ENCODE data around the gene MT1E. TPM values are rescaled to one million over a fixed set of nuclear protein-coding genes. Genes with fewer than 3 reads are reported as not detected.

Gene MT1E
- total and polyA plus RNA-seq, 2 of the 13 experiments (the other 11 are each of a cell fraction or from before 2014, with no cell fraction given): 110 to 1,072 TPM

DNA sequence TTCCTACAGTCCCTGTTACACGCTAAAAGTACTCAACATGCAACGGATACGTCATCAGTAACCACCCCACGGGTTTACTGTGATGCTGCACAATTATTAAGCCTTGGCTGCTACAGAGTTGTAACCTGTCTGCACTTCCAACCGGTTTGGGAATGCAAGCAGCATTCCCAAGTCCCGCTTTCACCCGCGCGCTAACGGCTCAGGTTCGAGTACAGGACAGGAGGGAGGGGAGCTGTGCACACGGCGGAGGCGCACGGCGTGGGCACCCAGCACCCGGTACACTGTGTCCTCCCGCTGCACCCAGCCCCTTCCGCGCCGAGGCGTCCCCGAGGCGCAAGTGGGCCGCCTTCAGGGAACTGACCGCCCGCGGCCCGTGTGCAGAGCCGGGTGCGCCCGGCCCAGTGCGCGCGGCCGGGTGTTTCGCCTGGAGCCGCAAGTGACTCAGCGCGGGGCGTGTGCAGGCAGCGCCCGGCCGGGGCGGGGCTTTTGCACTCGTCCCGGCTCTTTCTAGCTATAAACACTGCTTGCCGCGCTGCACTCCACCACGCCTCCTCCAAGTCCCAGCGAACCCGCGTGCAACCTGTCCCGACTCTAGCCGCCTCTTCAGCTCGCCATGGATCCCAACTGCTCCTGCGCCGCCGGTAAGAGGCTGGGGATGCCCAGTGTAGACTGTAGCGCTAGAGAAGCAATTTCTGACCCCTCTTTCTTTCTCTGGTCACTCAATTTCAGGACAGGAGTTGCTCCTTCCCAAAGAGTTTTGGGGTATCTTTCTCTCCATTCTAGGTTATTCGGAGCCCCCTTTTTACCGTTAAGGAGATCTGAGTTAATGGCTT lies 17.3 kb upstream of the MT1E start, which contains the start of gene MT2A (continued):
- TF ChIP-seq, protein P1, sequence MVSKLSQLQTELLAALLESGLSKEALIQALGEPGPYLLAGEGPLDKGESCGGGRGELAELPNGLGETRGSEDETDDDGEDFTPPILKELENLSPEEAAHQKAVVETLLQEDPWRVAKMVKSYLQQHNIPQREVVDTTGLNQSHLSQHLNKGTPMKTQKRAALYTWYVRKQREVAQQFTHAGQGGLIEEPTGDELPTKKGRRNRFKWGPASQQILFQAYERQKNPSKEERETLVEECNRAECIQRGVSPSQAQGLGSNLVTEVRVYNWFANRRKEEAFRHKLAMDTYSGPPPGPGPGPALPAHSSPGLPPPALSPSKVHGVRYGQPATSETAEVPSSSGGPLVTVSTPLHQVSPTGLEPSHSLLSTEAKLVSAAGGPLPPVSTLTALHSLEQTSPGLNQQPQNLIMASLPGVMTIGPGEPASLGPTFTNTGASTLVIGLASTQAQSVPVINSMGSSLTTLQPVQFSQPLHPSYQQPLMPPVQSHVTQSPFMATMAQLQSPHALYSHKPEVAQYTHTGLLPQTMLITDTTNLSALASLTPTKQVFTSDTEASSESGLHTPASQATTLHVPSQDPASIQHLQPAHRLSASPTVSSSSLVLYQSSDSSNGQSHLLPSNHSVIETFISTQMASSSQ (IDR thresholded peaks at IDR 0.05; ENCODE audit: low read depth): no peak
- TF ChIP-seq, protein P1 (CRISPR knock-in tag; IDR thresholded peaks at IDR 0.05; ENCODE audit: borderline replicate concordance): peak; percentile 37; the same call in 1 of the 2 replicates
- TF ChIP-seq, protein P2, sequence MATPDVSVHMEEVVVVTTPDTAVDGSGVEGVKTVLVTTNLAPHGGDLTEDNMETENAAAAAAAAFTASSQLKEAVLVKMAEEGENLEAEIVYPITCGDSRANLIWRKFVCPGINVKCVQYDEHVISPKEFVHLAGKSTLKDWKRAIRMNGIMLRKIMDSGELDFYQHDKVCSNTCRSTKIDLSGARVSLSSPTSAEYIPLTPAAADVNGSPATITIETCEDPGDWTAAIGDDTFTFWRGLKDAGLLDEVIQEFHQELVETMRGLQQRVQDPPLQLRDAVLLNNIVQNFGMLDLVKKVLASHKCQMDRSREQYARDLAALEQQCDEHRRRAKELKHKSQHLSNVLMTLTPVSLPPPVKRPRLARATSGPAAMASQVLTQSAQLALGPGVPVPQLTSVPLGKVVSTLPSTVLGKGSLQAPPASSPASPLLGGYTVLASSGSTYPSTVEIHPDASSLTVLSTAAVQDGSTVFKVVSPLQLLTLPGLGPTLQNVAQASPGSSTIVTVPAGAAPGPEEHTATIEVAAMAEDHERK (CRISPR knock-in tag; IDR thresholded peaks at IDR 0.05; ENCODE audit: low read depth): no peak
- TF ChIP-seq ZNF616 (CRISPR knock-in tag; IDR thresholded peaks at IDR 0.05; ENCODE audit: low read depth) (peak; percentile 72), SMAD1 (CRISPR knock-in tag; IDR thresholded peaks at IDR 0.05; ENCODE audit: borderline replicate concordance, low read depth) (no peak), ZNF24 (IDR thresholded peaks at IDR 0.05) (no peak), ZNF672 (CRISPR knock-in tag; IDR thresholded peaks at IDR 0.05) (peak; percentile 36; the same call in 1 of the 2 replicates), RFXAP (CRISPR knock-in tag; IDR thresholded peaks at IDR 0.05; ENCODE audit: borderline replicate concordance) (peak; percentile 92; the same call in 1 of the 2 replicates), TRIM24 (CRISPR knock-in tag; IDR thresholded peaks at IDR 0.05) (no peak), MXI1 (IDR thresholded peaks at IDR 0.05; ENCODE audit: borderline replicate concordance, low read depth, low read length) (peak; percentile 96; the same call in 2 of the 3 replicates), ZBTB7A (CRISPR knock-in tag; IDR thresholded peaks at IDR 0.05) (peak; percentile 61), NFIC (IDR thresholded peaks at IDR 0.05; ENCODE audit: low read length) (no peak)
- TF ChIP-seq, protein P3, sequence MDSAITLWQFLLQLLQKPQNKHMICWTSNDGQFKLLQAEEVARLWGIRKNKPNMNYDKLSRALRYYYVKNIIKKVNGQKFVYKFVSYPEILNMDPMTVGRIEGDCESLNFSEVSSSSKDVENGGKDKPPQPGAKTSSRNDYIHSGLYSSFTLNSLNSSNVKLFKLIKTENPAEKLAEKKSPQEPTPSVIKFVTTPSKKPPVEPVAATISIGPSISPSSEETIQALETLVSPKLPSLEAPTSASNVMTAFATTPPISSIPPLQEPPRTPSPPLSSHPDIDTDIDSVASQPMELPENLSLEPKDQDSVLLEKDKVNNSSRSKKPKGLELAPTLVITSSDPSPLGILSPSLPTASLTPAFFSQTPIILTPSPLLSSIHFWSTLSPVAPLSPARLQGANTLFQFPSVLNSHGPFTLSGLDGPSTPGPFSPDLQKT (CRISPR knock-in tag; IDR thresholded peaks at IDR 0.05; ENCODE audit: borderline replicate concordance): no peak
- TF ChIP-seq, protein P4, sequence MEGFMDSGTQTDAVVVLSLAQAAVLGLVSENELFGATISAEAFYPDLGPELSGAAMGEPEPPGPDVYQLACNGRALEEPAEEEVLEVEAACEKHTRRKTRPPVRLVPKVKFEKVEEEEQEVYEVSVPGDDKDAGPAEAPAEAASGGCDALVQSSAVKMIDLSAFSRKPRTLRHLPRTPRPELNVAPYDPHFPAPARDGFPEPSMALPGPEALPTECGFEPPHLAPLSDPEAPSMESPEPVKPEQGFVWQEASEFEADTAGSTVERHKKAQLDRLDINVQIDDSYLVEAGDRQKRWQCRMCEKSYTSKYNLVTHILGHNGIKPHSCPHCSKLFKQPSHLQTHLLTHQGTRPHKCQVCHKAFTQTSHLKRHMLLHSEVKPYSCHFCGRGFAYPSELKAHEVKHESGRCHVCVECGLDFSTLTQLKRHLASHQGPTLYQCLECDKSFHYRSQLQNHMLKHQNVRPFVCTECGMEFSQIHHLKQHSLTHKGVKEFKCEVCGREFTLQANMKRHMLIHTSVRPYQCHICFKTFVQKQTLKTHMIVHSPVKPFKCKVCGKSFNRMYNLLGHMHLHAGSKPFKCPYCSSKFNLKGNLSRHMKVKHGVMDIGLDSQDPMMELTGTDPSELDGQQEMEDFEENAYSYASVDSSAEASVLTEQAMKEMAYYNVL (CRISPR knock-in tag; IDR thresholded peaks at IDR 0.05; ENCODE audit: borderline replicate concordance): peak; percentile 86
- TF ChIP-seq, protein P5, sequence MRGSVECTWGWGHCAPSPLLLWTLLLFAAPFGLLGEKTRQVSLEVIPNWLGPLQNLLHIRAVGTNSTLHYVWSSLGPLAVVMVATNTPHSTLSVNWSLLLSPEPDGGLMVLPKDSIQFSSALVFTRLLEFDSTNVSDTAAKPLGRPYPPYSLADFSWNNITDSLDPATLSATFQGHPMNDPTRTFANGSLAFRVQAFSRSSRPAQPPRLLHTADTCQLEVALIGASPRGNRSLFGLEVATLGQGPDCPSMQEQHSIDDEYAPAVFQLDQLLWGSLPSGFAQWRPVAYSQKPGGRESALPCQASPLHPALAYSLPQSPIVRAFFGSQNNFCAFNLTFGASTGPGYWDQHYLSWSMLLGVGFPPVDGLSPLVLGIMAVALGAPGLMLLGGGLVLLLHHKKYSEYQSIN (CRISPR knock-in tag; IDR thresholded peaks at IDR 0.05; ENCODE audit: borderline replicate concordance): 0 out of 2 replicates have a peak, but pooled peaks have one; percentile 74
- TF ChIP-seq, protein P6, sequence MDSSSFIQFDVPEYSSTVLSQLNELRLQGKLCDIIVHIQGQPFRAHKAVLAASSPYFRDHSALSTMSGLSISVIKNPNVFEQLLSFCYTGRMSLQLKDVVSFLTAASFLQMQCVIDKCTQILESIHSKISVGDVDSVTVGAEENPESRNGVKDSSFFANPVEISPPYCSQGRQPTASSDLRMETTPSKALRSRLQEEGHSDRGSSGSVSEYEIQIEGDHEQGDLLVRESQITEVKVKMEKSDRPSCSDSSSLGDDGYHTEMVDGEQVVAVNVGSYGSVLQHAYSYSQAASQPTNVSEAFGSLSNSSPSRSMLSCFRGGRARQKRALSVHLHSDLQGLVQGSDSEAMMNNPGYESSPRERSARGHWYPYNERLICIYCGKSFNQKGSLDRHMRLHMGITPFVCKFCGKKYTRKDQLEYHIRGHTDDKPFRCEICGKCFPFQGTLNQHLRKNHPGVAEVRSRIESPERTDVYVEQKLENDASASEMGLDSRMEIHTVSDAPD (CRISPR knock-in tag; IDR thresholded peaks at IDR 0.05): no peak

Data from HepG2 (cell line).